DOHH2 (cell line): ENCODE results near the gene TMPRSS13.

Experiments used
- H3F3A ChIP-seq: fragments of 200-600 bp; sonication (generic), shearing (Covaris generic); 2 replicates; pipeline ENCODE4 v1.6.0; 2016; ENCODE audit warnings: antibody characterized with exemption, mild to moderate bottlenecking; ENCODE audit not compliant: control insufficient read depth, insufficient read depth
- H3K27ac ChIP-seq: fragments of 200-600 bp; sonication (generic); 2 replicates; pipeline ENCODE4 v1.5.1; 2014; ENCODE audit warnings: low read depth, mild to moderate bottlenecking, low read length, moderate library complexity
- H3K27me3 ChIP-seq: fragments of 200-600 bp; sonication (generic); 2 replicates; pipeline ENCODE4 v1.6.1; 2014; ENCODE audit warnings: mild to moderate bottlenecking, low read length, mixed read lengths; ENCODE audit not compliant: control insufficient read depth
- H3K36me3 ChIP-seq: fragments of 200-600 bp; sonication (generic); 2 replicates; pipeline ENCODE4 v1.6.1; 2014; ENCODE audit warnings: mild to moderate bottlenecking, low read length, moderate library complexity, mixed read lengths; ENCODE audit not compliant: control insufficient read depth
- H3K4me1 ChIP-seq: fragments of 200-600 bp; sonication (generic); 2 replicates; pipeline ENCODE4 v1.6.1; 2014; ENCODE audit warnings: mild to moderate bottlenecking, low read length, mixed read lengths; ENCODE audit not compliant: control insufficient read depth
- H3K4me2 ChIP-seq: fragments of 200-600 bp; sonication (generic); 2 replicates; pipeline ENCODE4 v1.6.0; 2014; ENCODE audit warnings: mild to moderate bottlenecking, low read length, moderate library complexity
- H3K4me3 ChIP-seq: fragments of 200-600 bp; sonication (generic); 2 replicates; pipeline ENCODE4 v1.5.1; 2014; ENCODE audit warnings: mild to moderate bottlenecking, low read length, mixed read lengths
- H3K79me2 ChIP-seq: fragments of 200-600 bp; sonication (generic); 2 replicates; pipeline ENCODE4 v1.6.1; 2014; ENCODE audit warnings: mild to moderate bottlenecking, low read length, mixed read lengths; ENCODE audit not compliant: control insufficient read depth
- H3K9me2 ChIP-seq: fragments of 200-600 bp; sonication (generic); replicated peaks from 2 replicates; pipeline ENCODE4 v1.6.1; 2014; ENCODE audit warnings: mild to moderate bottlenecking, low read length, mixed read lengths; ENCODE audit not compliant: control insufficient read depth
- H3K9me3 ChIP-seq: fragments of 200-600 bp; sonication (generic); 2 replicates; pipeline ENCODE4 v1.6.1; 2014; ENCODE audit warnings: antibody characterized with exemption, low read length, mixed read lengths; ENCODE audit not compliant: control insufficient read depth, insufficient read depth
- H4K20me1 ChIP-seq: fragments of 200-600 bp; sonication (generic); 2 replicates; pipeline ENCODE4 v1.6.0; 2014; ENCODE audit warnings: low read depth, mild to moderate bottlenecking, antibody characterized with exemption, low read length, moderate library complexity; ENCODE audit not compliant: control insufficient read depth, insufficient read depth
- EZH2phosphoT487 ChIP-seq: fragments of 200-600 bp; sonication (generic); IDR thresholded peaks from 2 replicates; pipeline ENCODE4 v1.6.1; 2017; ENCODE audit warnings: borderline replicate concordance, mild to moderate bottlenecking, antibody characterized with exemption, low read length, moderate library complexity, mixed read lengths
- TF ChIP-seq, protein P1 (sequence below): fragments of 200-600 bp; sonication (generic); IDR thresholded peaks from one replicate; pipeline ENCODE4 v1.5.1; 2014; ENCODE audit warnings: antibody characterized with exemption, mild to moderate bottlenecking, low read depth, low read length; ENCODE audit not compliant: poor library complexity, severe bottlenecking

TMPRSS13 gene

DNA sequence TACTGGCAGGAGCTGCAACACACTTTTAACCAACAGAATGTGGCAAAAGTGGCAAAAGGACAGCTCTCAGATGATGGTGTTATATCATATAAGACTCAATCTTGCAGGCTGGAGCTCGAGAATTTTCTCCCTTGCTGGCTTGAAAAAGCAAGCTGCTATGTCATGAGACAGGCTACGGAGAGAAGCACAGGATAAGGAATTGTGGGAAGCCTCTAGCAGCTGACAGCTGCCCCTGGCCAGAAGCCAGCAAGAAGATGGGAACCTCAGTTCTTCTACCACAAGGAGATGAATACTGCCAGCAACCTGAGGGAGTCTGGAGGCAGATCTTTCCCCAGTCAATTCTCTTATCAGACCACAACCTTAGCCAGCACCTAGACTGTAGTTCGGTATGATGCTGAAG is 77.3 kb downstream of the TMPRSS13 start:
- peaks cover 34% of the 10 kb centered on the region for H3K27me3 ChIP-seq
- H3F3A ChIP-seq = no peaks in the 10 kb centered on the region
- TF ChIP-seq, protein P1, sequence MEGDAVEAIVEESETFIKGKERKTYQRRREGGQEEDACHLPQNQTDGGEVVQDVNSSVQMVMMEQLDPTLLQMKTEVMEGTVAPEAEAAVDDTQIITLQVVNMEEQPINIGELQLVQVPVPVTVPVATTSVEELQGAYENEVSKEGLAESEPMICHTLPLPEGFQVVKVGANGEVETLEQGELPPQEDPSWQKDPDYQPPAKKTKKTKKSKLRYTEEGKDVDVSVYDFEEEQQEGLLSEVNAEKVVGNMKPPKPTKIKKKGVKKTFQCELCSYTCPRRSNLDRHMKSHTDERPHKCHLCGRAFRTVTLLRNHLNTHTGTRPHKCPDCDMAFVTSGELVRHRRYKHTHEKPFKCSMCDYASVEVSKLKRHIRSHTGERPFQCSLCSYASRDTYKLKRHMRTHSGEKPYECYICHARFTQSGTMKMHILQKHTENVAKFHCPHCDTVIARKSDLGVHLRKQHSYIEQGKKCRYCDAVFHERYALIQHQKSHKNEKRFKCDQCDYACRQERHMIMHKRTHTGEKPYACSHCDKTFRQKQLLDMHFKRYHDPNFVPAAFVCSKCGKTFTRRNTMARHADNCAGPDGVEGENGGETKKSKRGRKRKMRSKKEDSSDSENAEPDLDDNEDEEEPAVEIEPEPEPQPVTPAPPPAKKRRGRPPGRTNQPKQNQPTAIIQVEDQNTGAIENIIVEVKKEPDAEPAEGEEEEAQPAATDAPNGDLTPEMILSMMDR = no peak
- no peak for TF ChIP-seq EZH2phosphoT487
- no peaks in the 10 kb centered on the region for H4K20me1 ChIP-seq
- H3K79me2 ChIP-seq = no peaks in the 10 kb centered on the region
- H3K4me2 ChIP-seq = no peak overlapping the region
- H3K4me3 ChIP-seq = no peak overlapping the region
- H3K4me1 ChIP-seq = no peaks in the 10 kb centered on the region
- H3K9me3 ChIP-seq = no peaks in the 10 kb centered on the region
- no peaks in the 10 kb centered on the region for H3K9me2 ChIP-seq
- H3K36me3 ChIP-seq = no peaks in the 10 kb centered on the region
- no peak overlapping the region for H3K27ac ChIP-seq

GRCh38 chr11:117851106-117851505 is 78.1 kb downstream of the TMPRSS13 start:
- Histone ChIP-seq H3K4me3 (no peak overlapping the region), H3K4me1 (no peaks in the 10 kb centered on the region), H4K20me1 (no peaks in the 10 kb centered on the region), H3K4me2 (no peak overlapping the region), H3K36me3 (no peaks in the 10 kb centered on the region), H3F3A (no peaks in the 10 kb centered on the region), H3K27ac (no peak overlapping the region), H3K9me2 (no peaks in the 10 kb centered on the region), H3K79me2 (no peaks in the 10 kb centered on the region), H3K9me3 (no peaks in the 10 kb centered on the region), H3K27me3 (peaks cover 34% of the 10 kb centered on the region)
- TF ChIP-seq EZH2phosphoT487 = no peak
- TF ChIP-seq, protein P1 = no peak
